Ureter (tissue), 1 donor: ENCODE data around the gene HINFP. TPM values are rescaled to one million over a fixed set of nuclear protein-coding genes. Genes with fewer than 3 reads are reported as not detected.
"Not testable (repeated sequence)": the region's sequence is repeated elsewhere in the genome, so short reads cannot be mapped to it uniquely, and the experiment has no call there.

Source experiments
- DNase-seq: peaks from one replicate; pipeline ENCODE4 v3.0.0-alpha.2; 2020; ENCODE audit warnings: low spot score
- total RNA-seq: library from RNA; stranded (reverse); gene quantifications from one replicate; pipeline ENCODE4 v1.2.4, GENCODE V29; 2023
- donor health status: DM: yes; HTN: yes; CAD: no.

The HINFP gene
- total RNA-seq, 1 donor from 2014 or later = 28.8 TPM

- no peak for DNase-seq
These were observed 4.2 kb upstream of the HINFP start for GRCh38 chr11:119117004-119117706.

- DNase-seq = no peak
These were observed 3.2 kb upstream of the HINFP start for GRCh38 chr11:119118227-119118626.

- DNase-seq = no peak
These were observed 2.4 kb upstream of the HINFP start for GRCh38 chr11:119118946-119119345.

- DNase-seq = no peak
These were observed 757 bp upstream of the HINFP start for GRCh38 chr11:119120639-119121007.

- DNase-seq = no peak
These were observed 388 bp downstream of the HINFP start for GRCh38 chr11:119121811-119122124.

- no peak for DNase-seq
These were observed 4.4 kb downstream of the HINFP start for GRCh38 chr11:119125821-119126220.

GRCh38 chr11:119126675-119127268, 5.4 kb downstream of the HINFP start:
- no peak for DNase-seq

GRCh38 chr11:119130662-119131061, 9.3 kb downstream of the HINFP start:
- no peak for DNase-seq

- no peak for DNase-seq
These were observed 13.1 kb downstream of the HINFP start for GRCh38 chr11:119134389-119134978.

- DNase-seq = not testable (repeated sequence)
These were observed 17.9 kb downstream of the HINFP start for GRCh38 chr11:119139276-119139675.

GRCh38 chr11:119144825-119145486, 23.6 kb downstream of the HINFP start:
- DNase-seq = no peak

GRCh38 chr11:119145551-119145950, 24.2 kb downstream of the HINFP start:
- DNase-seq = no peak

- DNase-seq = no peak
These were observed 26.4 kb downstream of the HINFP start for GRCh38 chr11:119147604-119148333.

GRCh38 chr11:119148720-119149017, 27.3 kb downstream of the HINFP start:
- no peak for DNase-seq

GRCh38 chr11:119149018-119149785, 27.8 kb downstream of the HINFP start, which contains the start of gene ABCG4:
Gene ABCG4, plus strand, starts transcription at chr11:119149052. Its CDS starts 914 bp downstream, at chr11:119149966.
- DNase-seq = no peak

- DNase-seq = no peak
These were observed 28.5 kb downstream of the HINFP start for GRCh38 chr11:119149786-119150275.

- no peak for DNase-seq
These were observed 30.7 kb downstream of the HINFP start for GRCh38 chr11:119152043-119152442.

GRCh38 chr11:119152604-119153003, 31.2 kb downstream of the HINFP start:
- DNase-seq = no peak

- DNase-seq = no peak
These were observed 31.9 kb downstream of the HINFP start for GRCh38 chr11:119153049-119153818.

GRCh38 chr11:119154178-119154577, 32.8 kb downstream of the HINFP start:
- no peak for DNase-seq
